GM04504 (cell line): ENCODE results near the gene CMTM2.
"Not testable (repeated sequence)": the region's sequence is repeated elsewhere in the genome, so short reads cannot be mapped to it uniquely, and the experiment has no call there.

Experiments
- DNase-seq: peaks from one replicate; pipeline ENCODE4 v3.0.0-alpha.2; 2012; ENCODE audit warnings: low read depth

The CMTM2 gene

GRCh38 chr16:66553223-66553622, 26.0 kb upstream of the CMTM2 start:
- DNase-seq, result no peak

- no peak for DNase-seq
These were observed 25.2 kb upstream of the CMTM2 start for GRCh38 chr16:66554021-66554420.

- no peak for DNase-seq
These were observed 24.8 kb upstream of the CMTM2 start for GRCh38 chr16:66554495-66554894.

- DNase-seq, result no peak
These were observed 19.2 kb upstream of the CMTM2 start for GRCh38 chr16:66560107-66560506.

- DNase-seq, result no peak
These were observed 17.7 kb upstream of the CMTM2 start for GRCh38 chr16:66561381-66562080.

- no peak for DNase-seq
These were observed 16.9 kb upstream of the CMTM2 start for GRCh38 chr16:66562409-66562808.

- DNase-seq, result no peak
These were observed 16.3 kb upstream of the CMTM2 start for GRCh38 chr16:66562986-66563385.

GRCh38 chr16:66563574-66564334, 15.5 kb upstream of the CMTM2 start:
- no peak for DNase-seq

GRCh38 chr16:66566051-66566901, 13.0 kb upstream of the CMTM2 start, which contains the start of gene CMTM1:
Gene CMTM1 (plus strand): TSS chr16:66566439. CDS start chr16:66566514, 75 bp downstream.
- DNase-seq, result no peak

GRCh38 chr16:66567270-66567669, 12.0 kb upstream of the CMTM2 start:
- DNase-seq, result not testable (repeated sequence)

- no peak for DNase-seq
These were observed 10.9 kb upstream of the CMTM2 start for GRCh38 chr16:66568355-66568754.

GRCh38 chr16:66569131-66569530, 10.1 kb upstream of the CMTM2 start:
- no peak for DNase-seq

GRCh38 chr16:66569827-66570405, 9.3 kb upstream of the CMTM2 start:
- DNase-seq, result no peak

GRCh38 chr16:66572356-66572755, 6.9 kb upstream of the CMTM2 start:
- DNase-seq, result no peak

- DNase-seq, result no peak
These were observed 5.2 kb upstream of the CMTM2 start for GRCh38 chr16:66574081-66574480.

GRCh38 chr16:66574531-66574930, 4.7 kb upstream of the CMTM2 start:
- no peak for DNase-seq

- DNase-seq, result no peak
These were observed 4.2 kb upstream of the CMTM2 start for GRCh38 chr16:66575060-66575459.

GRCh38 chr16:66576296-66576695, 3.0 kb upstream of the CMTM2 start:
- no peak for DNase-seq

- DNase-seq, result peak; percentile 38
These were observed 1.4 kb downstream of the CMTM2 start for GRCh38 chr16:66580605-66581209.

- no peak for DNase-seq
These were observed 2.1 kb downstream of the CMTM2 start for GRCh38 chr16:66581246-66581952.
